ENCODE measurements around the gene SENP7.
"Not testable (repeated sequence)": the region's sequence is repeated elsewhere in the genome, so short reads cannot be mapped to it uniquely, and the experiment has no call there.

Gene SENP7

DNA sequence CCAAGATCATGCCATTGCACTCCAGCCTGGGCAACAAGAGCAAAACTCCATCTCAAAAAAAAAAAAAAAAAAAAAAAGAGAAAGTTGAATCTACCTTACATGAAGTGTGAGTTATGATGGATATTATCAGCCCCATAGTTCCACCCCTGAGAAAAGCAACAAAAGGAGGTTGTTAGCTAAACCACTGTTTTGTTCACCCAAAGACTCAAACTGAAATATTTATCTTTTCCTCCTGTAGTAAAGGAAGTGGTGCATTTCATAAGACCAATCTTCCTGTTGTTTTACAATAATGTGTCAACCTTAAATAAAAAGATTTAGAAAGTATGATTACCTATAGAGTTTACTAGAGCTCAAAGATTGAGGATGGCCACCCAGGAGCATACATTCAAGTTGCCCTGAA lies 29.9 kb upstream of the SENP7 start:
- Histone ChIP-seq H3K9ac (ENCODE audit: low read length in 5 of 5) (no peak overlapping the region), H3K4me3 (ENCODE audit: low read depth in 1 of 5, low read length in 5 of 5) (no peak overlapping the region), H3K9me3 (ENCODE audit: control insufficient read depth in 5 of 5, low read length in 5 of 5) (no peaks in the 10 kb centered on the region), H3K27ac (ENCODE audit: low read depth, low read length) (no peak overlapping the region), H3K36me3 (ENCODE audit: control insufficient read depth in 5 of 5, insufficient read depth in 5 of 5, low read length in 5 of 5) (no peaks in the 10 kb centered on the region), H3K4me1 (ENCODE audit: control insufficient read depth in 5 of 5, insufficient read depth in 5 of 5, low read length in 5 of 5) (no peaks in the 10 kb centered on the region), H3K27me3 (ENCODE audit: control insufficient read depth in 5 of 5, insufficient read depth in 4 of 5, low read length in 5 of 5) (no peaks in the 10 kb centered on the region)

DNA sequence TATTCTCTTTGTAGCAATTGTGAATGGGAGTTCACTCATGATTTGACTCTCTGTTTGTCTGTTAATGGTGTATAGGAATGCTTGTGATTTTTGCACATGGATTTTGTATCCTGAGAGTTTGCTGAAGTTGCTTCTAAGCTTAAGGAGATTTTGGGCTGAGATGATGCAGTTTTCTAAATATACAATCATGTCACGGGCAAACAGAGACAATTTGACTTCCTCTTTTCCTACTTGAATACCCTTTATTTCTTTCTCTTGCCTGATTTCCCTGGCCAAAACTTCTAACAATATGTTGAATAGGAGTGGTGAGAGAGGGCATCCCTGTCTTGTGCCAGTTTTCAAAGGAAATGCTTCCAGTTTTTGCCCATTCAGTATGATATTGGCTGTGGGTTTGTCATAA lies 23.9 kb upstream of the SENP7 start:
- H3K4me1 ChIP-seq (ENCODE audit: control insufficient read depth in 5 of 5, insufficient read depth in 5 of 5, low read length in 5 of 5); H3K27ac ChIP-seq (ENCODE audit: low read depth, low read length); H3K4me3 ChIP-seq (ENCODE audit: low read depth in 1 of 5, low read length in 5 of 5); H3K9ac ChIP-seq (ENCODE audit: low read length in 5 of 5); H3K9me3 ChIP-seq (ENCODE audit: control insufficient read depth in 5 of 5, low read length in 5 of 5); H3K36me3 ChIP-seq (ENCODE audit: control insufficient read depth in 5 of 5, insufficient read depth in 5 of 5, low read length in 5 of 5); H3K27me3 ChIP-seq (ENCODE audit: control insufficient read depth in 5 of 5, insufficient read depth in 4 of 5, low read length in 5 of 5): not testable (repeated sequence)

DNA sequence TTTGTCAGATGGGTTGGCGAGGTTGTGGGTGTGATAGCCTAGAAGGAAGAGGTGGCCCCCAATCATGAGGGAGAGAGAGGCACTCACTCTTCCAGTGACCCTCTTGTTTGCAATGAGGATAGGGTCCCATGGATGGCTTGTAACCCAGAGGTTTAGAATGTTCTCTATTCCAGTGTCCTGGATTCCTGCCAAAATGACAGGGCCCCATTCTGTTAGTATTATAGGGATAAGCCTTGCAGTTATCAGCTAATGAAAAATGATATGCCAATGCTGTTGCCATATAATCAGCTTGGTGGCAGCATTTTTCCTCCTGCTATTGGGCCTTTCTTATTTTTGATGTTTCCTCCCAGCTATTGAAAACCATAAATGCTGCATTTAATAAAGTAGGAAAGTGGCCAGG lies 23.3 kb upstream of the SENP7 start:
- Histone ChIP-seq H3K27ac (ENCODE audit: low read depth, low read length) (no peak overlapping the region), H3K4me1 (ENCODE audit: control insufficient read depth in 5 of 5, insufficient read depth in 5 of 5, low read length in 5 of 5) (no peaks in the 10 kb centered on the region), H3K27me3 (ENCODE audit: control insufficient read depth in 5 of 5, insufficient read depth in 4 of 5, low read length in 5 of 5) (no peaks in the 10 kb centered on the region)

DNA sequence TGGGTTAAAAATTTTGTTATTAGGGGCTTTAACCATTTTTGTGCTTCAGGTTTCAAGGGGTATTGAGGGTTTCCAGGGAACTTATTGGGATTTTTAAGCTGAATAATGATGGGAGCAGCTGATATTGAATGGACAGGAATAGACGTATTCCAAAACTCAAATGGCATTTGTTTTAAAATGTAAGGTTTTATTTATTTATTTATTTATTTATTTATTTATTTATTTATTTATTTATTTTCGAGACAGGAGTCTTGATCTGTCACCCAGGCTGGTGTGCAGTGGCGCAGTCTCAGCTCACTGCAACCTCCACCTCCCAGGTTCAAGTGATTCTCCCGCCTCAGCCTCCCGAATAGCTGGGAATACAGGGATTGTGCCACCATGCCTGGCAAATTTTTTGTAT lies 22.2 kb upstream of the SENP7 start:
- H3K9ac ChIP-seq (ENCODE audit: low read length in 5 of 5), result no peak overlapping the region
- no peak overlapping the region for H3K27ac ChIP-seq (ENCODE audit: low read depth, low read length)
- H3K4me1 ChIP-seq (ENCODE audit: control insufficient read depth in 5 of 5, insufficient read depth in 5 of 5, low read length in 5 of 5), result no peaks in the 10 kb centered on the region
- H3K4me3 ChIP-seq (ENCODE audit: low read depth in 1 of 5, low read length in 5 of 5), result no peak overlapping the region
- peaks cover 0 to 2% (median 0%) of the 10 kb centered on the region in 5 donors for H3K27me3 ChIP-seq (ENCODE audit: control insufficient read depth in 5 of 5, insufficient read depth in 4 of 5, low read length in 5 of 5)
- peaks cover 0 to under 1% (median 0%) of the 10 kb centered on the region in 5 donors for H3K9me3 ChIP-seq (ENCODE audit: control insufficient read depth in 5 of 5, low read length in 5 of 5)
- H3K36me3 ChIP-seq (ENCODE audit: control insufficient read depth in 5 of 5, insufficient read depth in 5 of 5, low read length in 5 of 5), result no peaks in the 10 kb centered on the region

More for the DNA sequence above, 23.3 kb upstream of the SENP7 start:
- Histone ChIP-seq H3K9ac (ENCODE audit: low read length in 5 of 5) (no peak overlapping the region), H3K4me3 (ENCODE audit: low read depth in 1 of 5, low read length in 5 of 5) (no peak overlapping the region), H3K36me3 (ENCODE audit: control insufficient read depth in 5 of 5, insufficient read depth in 5 of 5, low read length in 5 of 5) (no peaks in the 10 kb centered on the region), H3K9me3 (ENCODE audit: control insufficient read depth in 5 of 5, low read length in 5 of 5) (no peaks in the 10 kb centered on the region)

DNA sequence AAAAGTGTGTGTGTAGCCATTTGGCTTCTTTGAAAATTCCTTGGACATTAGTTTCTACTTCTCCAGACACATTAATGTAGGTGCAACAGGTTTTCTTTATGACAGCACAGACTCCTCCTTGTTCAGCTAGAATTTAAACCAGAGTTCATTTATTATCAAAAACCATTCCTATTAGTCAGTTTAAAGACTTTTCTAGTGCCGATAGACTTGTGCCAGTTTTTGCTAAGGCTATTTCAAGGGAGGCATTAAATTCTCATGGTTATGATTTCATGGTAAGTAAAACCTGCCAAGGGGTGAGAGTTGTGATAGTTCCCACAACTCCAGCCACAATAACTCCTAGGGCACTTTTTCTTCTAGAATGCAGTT lies 20.6 kb upstream of the SENP7 start:
- Histone ChIP-seq H3K4me3 (ENCODE audit: low read depth in 1 of 5, low read length in 5 of 5) (no peak overlapping the region), H3K27me3 (ENCODE audit: control insufficient read depth in 5 of 5, insufficient read depth in 4 of 5, low read length in 5 of 5) (peaks cover 0 to 2% (median 0%) of the 10 kb centered on the region in 5 donors), H3K4me1 (ENCODE audit: control insufficient read depth in 5 of 5, insufficient read depth in 5 of 5, low read length in 5 of 5) (no peaks in the 10 kb centered on the region), H3K9ac (ENCODE audit: low read length in 5 of 5) (no peak overlapping the region), H3K27ac (ENCODE audit: low read depth, low read length) (no peak overlapping the region), H3K36me3 (ENCODE audit: control insufficient read depth in 5 of 5, insufficient read depth in 5 of 5, low read length in 5 of 5) (no peaks in the 10 kb centered on the region), H3K9me3 (ENCODE audit: control insufficient read depth in 5 of 5, low read length in 5 of 5) (peaks cover 0 to 4% (median 0%) of the 10 kb centered on the region in 5 donors)

DNA sequence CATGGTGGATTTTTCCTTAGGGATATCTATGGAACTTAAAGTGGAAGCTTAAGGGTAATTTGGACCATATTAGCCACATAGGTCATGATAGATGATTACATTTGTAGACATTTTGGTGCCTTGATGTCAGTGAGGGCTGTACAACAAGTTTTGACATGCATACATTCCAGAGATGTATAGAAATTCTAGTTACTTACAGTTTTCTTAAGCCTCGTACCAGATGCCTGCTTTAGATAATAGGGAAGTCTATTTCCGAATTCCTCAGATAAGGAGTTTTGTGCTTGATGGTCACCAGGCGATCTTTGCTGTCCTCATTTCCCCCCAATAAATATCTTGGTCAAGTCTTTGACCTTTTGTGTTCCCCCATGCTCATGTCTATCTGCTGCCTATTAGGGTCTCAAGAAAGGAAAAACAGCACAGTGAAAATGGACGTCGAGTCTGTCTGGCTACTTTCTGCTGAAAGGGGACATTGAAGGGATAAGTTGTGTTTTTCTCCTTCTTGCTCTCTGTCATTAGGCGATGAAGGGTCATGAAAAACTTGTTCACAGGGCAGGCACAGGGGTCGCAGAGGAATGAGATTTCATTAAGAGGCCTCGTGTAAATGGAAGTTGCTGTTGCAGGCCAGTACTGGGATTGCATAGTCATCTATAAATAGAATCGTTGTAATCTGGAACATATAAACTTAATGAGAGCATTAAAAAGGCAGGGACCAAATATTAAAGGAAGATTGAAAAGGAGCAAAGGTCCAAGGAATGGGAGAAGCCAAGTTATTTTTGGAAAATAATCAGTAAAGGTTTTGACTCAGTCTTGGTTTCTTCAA lies 20.0 kb upstream of the SENP7 start:
- Histone ChIP-seq H3K4me1 (ENCODE audit: control insufficient read depth in 5 of 5, insufficient read depth in 5 of 5, low read length in 5 of 5) (no peaks in the 10 kb centered on the region), H3K27me3 (ENCODE audit: control insufficient read depth in 5 of 5, insufficient read depth in 4 of 5, low read length in 5 of 5) (peaks cover 0 to 2% (median 0%) of the 10 kb centered on the region in 5 donors), H3K27ac (ENCODE audit: low read depth, low read length) (no peak overlapping the region), H3K9ac (ENCODE audit: low read length in 5 of 5) (no peak overlapping the region), H3K4me3 (ENCODE audit: low read depth in 1 of 5, low read length in 5 of 5) (no peak overlapping the region), H3K36me3 (ENCODE audit: control insufficient read depth in 5 of 5, insufficient read depth in 5 of 5, low read length in 5 of 5) (no peaks in the 10 kb centered on the region), H3K9me3 (ENCODE audit: control insufficient read depth in 5 of 5, low read length in 5 of 5) (peaks cover 0 to 4% (median 0%) of the 10 kb centered on the region in 5 donors)

DNA sequence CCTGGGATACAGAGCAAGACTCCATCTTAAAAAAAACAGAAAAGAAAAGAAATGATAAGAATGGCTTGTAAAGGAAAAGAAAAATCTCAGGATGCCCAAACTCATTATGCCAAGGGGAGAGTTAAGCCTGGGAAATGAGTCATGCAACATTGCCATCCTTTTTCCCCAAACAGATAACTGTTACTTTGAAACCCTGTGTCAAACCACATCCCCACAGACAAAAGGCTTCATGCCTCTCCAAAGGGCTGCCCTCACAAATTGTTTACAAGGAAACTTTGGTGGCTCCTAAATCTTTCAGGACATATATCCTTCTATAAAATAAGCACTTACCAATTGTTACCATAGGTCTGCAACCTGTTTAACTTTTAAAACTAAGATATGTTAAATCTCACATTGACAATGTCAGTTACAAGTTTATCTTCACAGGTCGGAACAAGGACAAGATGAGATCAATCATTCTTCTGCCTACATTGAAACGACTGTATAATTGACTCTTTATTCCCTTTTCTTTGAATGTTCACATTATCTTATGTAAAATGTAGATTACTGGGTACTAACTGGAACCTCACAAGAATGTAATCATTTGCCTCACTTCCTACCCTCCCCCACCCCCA lies 18.6 kb upstream of the SENP7 start:
- peaks cover 0 to 2% (median 0%) of the 10 kb centered on the region in 5 donors for H3K27me3 ChIP-seq (ENCODE audit: control insufficient read depth in 5 of 5, insufficient read depth in 4 of 5, low read length in 5 of 5)
- no peaks in the 10 kb centered on the region for H3K4me1 ChIP-seq (ENCODE audit: control insufficient read depth in 5 of 5, insufficient read depth in 5 of 5, low read length in 5 of 5)
- H3K36me3 ChIP-seq (ENCODE audit: control insufficient read depth in 5 of 5, insufficient read depth in 5 of 5, low read length in 5 of 5), result no peaks in the 10 kb centered on the region
- no peak overlapping the region for H3K27ac ChIP-seq (ENCODE audit: low read depth, low read length)
- H3K4me3 ChIP-seq (ENCODE audit: low read depth in 1 of 5, low read length in 5 of 5), result no peak overlapping the region
- H3K9ac ChIP-seq (ENCODE audit: low read length in 5 of 5), result no peak overlapping the region
- H3K9me3 ChIP-seq (ENCODE audit: control insufficient read depth in 5 of 5, low read length in 5 of 5), result peaks cover 0 to 4% (median 0%) of the 10 kb centered on the region in 5 donors

DNA sequence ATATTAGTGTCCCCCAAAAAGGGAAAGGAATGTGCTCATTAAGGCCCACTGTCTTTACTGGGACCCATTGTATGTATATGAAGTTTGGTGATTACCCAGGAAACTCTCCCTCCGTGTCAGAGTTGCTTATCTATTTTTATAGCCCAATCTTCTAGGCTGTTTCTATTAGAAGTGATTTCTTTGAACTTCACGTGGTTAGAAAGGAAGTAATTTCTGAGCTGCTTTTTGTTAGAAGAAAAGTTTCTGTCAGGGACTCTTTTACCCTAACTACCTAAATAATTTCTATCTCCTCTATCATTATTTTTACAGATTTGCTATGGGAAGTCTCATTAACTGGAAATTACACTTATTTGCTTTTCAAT lies 17.7 kb upstream of the SENP7 start:
- no peak overlapping the region for H3K9ac ChIP-seq (ENCODE audit: low read length in 5 of 5)
- H3K27ac ChIP-seq (ENCODE audit: low read depth, low read length), result no peak overlapping the region
- no peaks in the 10 kb centered on the region for H3K4me1 ChIP-seq (ENCODE audit: control insufficient read depth in 5 of 5, insufficient read depth in 5 of 5, low read length in 5 of 5)
- no peaks in the 10 kb centered on the region for H3K36me3 ChIP-seq (ENCODE audit: control insufficient read depth in 5 of 5, insufficient read depth in 5 of 5, low read length in 5 of 5)
- H3K9me3 ChIP-seq (ENCODE audit: control insufficient read depth in 5 of 5, low read length in 5 of 5), result peaks cover 0 to 5% (median 0%) of the 10 kb centered on the region in 5 donors
- no peak overlapping the region for H3K4me3 ChIP-seq (ENCODE audit: low read depth in 1 of 5, low read length in 5 of 5)
- peaks cover 0 to 2% (median 0%) of the 10 kb centered on the region in 5 donors for H3K27me3 ChIP-seq (ENCODE audit: control insufficient read depth in 5 of 5, insufficient read depth in 4 of 5, low read length in 5 of 5)

DNA sequence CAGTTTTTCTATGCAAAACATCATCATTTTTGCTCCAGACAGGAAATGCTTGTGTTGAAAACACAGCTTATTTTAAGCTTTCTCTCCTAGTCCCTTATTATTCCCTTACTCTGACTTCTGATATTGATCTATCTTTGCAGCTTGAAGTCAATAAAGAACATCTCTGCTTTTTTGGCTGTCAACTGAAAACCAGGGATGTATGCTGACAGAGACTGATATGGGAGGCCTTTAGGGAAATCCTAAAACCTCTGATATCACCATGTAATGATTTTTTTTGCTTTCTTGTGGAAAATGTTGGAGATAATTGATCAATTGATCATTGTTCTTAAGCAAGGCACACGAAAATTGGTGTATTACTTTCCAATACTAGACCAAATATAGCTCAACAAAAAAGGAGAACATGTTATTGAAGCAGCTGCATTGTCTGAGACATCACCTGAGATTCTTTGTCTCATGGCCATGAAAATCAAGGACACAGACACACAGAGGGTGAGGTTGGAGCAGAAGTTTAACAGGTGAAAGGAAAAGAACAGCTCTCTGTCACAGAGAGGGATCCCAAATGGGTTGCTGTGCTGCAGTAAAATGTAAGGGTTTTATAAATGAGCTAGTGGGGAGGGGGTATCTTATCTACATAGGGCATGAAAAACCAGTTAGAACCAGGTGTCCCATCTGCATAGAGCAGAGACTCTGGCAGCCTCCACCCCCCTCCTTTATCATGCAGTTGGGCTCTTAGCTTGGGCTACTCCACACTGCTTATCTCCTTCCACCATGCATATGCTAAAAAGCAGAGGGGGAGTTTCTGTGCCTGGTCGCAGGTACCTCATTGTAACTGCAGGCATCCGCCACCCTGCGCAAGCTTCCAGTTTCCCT lies 17.0 kb upstream of the SENP7 start:
- no peak overlapping the region for H3K9ac ChIP-seq (ENCODE audit: low read length in 5 of 5)
- H3K27me3 ChIP-seq (ENCODE audit: control insufficient read depth in 5 of 5, insufficient read depth in 4 of 5, low read length in 5 of 5), result peaks cover 0 to 2% (median 0%) of the 10 kb centered on the region in 5 donors
- H3K4me1 ChIP-seq (ENCODE audit: control insufficient read depth in 5 of 5, insufficient read depth in 5 of 5, low read length in 5 of 5), result no peaks in the 10 kb centered on the region
- peaks cover 0 to 9% (median 0%) of the 10 kb centered on the region in 5 donors for H3K9me3 ChIP-seq (ENCODE audit: control insufficient read depth in 5 of 5, low read length in 5 of 5)
- no peaks in the 10 kb centered on the region for H3K36me3 ChIP-seq (ENCODE audit: control insufficient read depth in 5 of 5, insufficient read depth in 5 of 5, low read length in 5 of 5)
- no peak overlapping the region for H3K4me3 ChIP-seq (ENCODE audit: low read depth in 1 of 5, low read length in 5 of 5)
- no peak overlapping the region for H3K27ac ChIP-seq (ENCODE audit: low read depth, low read length)

DNA sequence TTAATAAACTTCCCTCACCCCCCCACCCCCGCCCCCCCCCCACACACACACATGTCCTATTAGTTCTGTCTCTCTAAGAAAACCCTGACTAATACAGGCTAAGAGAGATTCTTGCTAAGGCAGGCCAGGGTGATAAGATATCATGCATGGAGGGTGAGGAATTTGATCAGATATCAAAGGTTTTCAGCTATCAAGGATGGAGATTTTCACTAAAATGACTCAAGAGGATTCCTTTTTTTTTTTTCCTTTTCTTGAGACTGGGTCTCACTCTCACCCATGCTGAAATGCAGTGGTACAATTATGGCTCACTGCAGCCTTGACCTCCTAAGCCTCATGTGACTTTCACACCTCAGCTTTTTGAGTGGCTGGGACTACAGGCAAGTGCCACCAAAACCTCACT lies 14.9 kb upstream of the SENP7 start:
- Histone ChIP-seq H3K9me3 (ENCODE audit: control insufficient read depth in 5 of 5, low read length in 5 of 5) (peaks cover 0 to 9% (median 0%) of the 10 kb centered on the region in 5 donors), H3K27me3 (ENCODE audit: control insufficient read depth in 5 of 5, insufficient read depth in 4 of 5, low read length in 5 of 5) (peaks cover 0 to 2% (median 0%) of the 10 kb centered on the region in 5 donors), H3K4me1 (ENCODE audit: control insufficient read depth in 5 of 5, insufficient read depth in 5 of 5, low read length in 5 of 5) (no peaks in the 10 kb centered on the region), H3K27ac (ENCODE audit: low read depth, low read length) (no peak overlapping the region), H3K36me3 (ENCODE audit: control insufficient read depth in 5 of 5, insufficient read depth in 5 of 5, low read length in 5 of 5) (no peaks in the 10 kb centered on the region), H3K9ac (ENCODE audit: low read length in 5 of 5) (no peak overlapping the region), H3K4me3 (ENCODE audit: low read depth in 1 of 5, low read length in 5 of 5) (no peak overlapping the region)

All from subcutaneous abdominal adipose tissue (tissue), 5 donors.